NOMO-1 (cell line): ENCODE results near the gene POLN.
A peak's percentile ranks its signal among the peaks of the same experiment; 100 is the strongest.
"Not testable (repeated sequence)": the region's sequence is repeated elsewhere in the genome, so short reads cannot be mapped to it uniquely, and the experiment has no call there.

Source experiments
- DNase-seq, 2 experiments: peaks; one replicate each; lab custom pipeline; 2025; ENCODE audit not compliant: unreplicated experiment in 2 of 2; lab: John Stamatoyannopoulos, UW

Gene POLN

GRCh38 chr4:2045518-2045951 lies 196.4 kb downstream of the POLN start:
- DNase-seq: no peak

GRCh38 chr4:2044542-2045517 lies 197.1 kb downstream of the POLN start:
- DNase-seq: no peak

- DNase-seq: no peak
These were observed 197.8 kb downstream of the POLN start for GRCh38 chr4:2044119-2044485.

- no peak for DNase-seq
These were observed 198.4 kb downstream of the POLN start for GRCh38 chr4:2043396-2044118.

- DNase-seq: no peak
These were observed 198.9 kb downstream of the POLN start for GRCh38 chr4:2042947-2043395.

- DNase-seq: peak in 1 of 2 experiments; percentile 23
These were observed 199.5 kb downstream of the POLN start for GRCh38 chr4:2042204-2042946.

GRCh38 chr4:2041239-2042130 lies 200.4 kb downstream of the POLN start:
- DNase-seq: peak; percentile 78 to 81

GRCh38 chr4:2040391-2041238 lies 201.3 kb downstream of the POLN start:
- no peak for DNase-seq

- peak in 1 of 2 experiments; percentile 27 for DNase-seq
These were observed 205.1 kb downstream of the POLN start for GRCh38 chr4:2036866-2037265.

GRCh38 chr4:2036327-2036726 lies 205.6 kb downstream of the POLN start:
- DNase-seq: no peak

- not testable (repeated sequence) for DNase-seq
These were observed 210.8 kb downstream of the POLN start for GRCh38 chr4:2031161-2031560.

GRCh38 chr4:2027120-2027519 lies 214.8 kb downstream of the POLN start:
- not testable (repeated sequence) for DNase-seq

- DNase-seq: no peak
These were observed 216.1 kb downstream of the POLN start for GRCh38 chr4:2025817-2026216.

- no peak for DNase-seq
These were observed 217.2 kb downstream of the POLN start for GRCh38 chr4:2024683-2025082.
